ENCODE results near the gene PML.

Gene PML, protein sequence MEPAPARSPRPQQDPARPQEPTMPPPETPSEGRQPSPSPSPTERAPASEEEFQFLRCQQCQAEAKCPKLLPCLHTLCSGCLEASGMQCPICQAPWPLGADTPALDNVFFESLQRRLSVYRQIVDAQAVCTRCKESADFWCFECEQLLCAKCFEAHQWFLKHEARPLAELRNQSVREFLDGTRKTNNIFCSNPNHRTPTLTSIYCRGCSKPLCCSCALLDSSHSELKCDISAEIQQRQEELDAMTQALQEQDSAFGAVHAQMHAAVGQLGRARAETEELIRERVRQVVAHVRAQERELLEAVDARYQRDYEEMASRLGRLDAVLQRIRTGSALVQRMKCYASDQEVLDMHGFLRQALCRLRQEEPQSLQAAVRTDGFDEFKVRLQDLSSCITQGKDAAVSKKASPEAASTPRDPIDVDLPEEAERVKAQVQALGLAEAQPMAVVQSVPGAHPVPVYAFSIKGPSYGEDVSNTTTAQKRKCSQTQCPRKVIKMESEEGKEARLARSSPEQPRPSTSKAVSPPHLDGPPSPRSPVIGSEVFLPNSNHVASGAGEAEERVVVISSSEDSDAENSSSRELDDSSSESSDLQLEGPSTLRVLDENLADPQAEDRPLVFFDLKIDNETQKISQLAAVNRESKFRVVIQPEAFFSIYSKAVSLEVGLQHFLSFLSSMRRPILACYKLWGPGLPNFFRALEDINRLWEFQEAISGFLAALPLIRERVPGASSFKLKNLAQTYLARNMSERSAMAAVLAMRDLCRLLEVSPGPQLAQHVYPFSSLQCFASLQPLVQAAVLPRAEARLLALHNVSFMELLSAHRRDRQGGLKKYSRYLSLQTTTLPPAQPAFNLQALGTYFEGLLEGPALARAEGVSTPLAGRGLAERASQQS

DNA sequence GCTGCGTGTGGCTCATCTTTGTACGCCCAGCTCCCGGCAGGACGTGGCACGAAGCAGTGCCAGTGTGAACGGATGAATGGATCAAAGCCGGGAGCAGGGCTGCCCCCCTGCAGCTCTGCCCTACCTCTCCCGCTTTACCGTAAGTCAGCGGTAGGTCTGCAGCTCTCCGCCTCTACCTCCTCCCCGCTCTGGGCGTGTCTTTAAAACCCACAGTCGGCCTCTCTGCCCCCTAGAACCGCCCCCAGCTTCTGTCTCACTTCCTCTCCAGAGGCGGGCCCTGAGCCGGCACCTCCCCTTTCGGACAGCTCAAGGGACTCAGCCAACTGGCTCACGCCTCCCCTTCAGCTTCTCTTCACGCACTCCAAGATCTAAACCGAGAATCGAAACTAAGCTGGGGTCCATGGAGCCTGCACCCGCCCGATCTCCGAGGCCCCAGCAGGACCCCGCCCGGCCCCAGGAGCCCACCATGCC is at the start of gene PML:
Gene PML (plus strand): TSS at position 304 of the 471 bp plus-strand sequence. CDS start 97 bp downstream, at position 401.
- peak; percentile 93 to 96 for DNase-seq

DNA sequence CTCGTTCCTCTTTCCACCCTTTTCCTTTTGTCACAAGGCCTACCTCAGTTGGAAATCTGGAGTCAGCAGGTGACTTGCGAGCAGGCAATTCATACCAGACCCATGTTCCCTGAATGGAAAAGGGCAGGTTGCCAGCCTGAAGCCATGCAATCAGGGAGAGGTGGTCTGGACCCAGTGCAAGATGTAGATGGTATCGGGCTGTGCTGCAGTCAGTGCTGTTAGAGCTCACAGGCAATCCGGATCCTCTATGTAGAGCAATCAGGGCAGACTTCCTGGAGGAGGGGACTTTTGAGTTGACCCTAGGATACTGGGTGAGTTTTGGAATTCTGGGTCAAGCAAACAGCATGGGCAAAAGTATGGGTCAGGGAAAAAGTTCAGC is 49.4 kb upstream of the PML start:
- no peak for DNase-seq

DNA sequence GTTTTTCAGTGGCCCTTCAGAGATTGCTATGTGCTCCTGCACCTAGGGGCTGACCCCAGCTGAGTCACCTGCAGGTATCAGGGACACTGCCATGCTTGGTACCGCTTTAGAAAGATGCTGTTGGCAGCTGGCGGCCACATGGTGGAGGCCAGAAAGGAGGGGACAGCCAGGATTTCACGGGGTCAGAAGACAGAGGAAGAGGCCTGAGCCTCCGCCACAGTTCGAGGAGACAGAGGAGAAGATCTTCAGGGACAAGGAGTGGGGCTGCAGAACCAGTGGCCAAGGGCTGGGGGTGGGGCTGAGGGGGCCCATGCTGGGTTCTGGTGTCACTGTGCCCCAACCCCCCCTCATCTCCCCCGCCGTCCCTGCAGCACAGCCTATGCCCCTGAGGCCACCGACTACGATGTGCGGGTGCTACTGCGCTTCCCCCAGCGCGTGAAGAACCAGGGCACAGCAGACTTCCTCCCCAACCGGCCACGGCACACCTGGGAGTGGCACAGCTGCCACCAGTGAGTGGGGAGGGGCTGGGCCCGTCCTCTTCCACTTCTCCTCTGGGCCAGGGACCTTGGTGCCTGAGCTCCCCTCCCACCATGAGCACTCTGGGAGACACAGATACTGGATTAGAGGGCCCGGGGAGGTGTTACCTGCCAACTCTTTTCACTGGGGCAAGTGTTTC is 48.3 kb upstream of the PML start:
- DNase-seq: no peak

DNA sequence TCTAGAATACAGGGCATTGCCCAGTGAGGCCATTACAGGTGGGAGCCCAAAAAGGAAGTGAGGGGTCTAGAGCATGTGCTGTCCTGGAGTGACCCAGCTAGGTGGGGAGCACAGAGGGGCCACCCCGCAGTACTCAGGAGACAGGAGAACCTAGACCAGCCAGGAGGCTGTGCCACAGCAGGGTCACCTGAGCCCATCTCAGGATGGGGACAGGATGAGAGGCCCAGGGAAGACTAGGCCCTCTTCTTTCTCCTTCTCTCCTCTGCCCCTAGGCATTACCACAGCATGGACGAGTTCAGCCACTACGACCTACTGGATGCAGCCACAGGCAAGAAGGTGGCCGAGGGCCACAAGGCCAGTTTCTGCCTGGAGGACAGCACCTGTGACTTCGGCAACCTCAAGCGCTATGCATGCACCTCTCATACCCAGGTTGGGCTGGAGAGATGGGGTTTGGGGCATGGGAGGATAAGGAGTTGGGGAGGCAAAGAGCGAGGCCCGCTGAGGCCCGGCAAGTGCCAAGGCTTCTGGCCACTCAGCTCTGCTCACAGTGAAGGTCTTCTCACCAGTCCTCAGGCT is 47.6 kb upstream of the PML start:
- DNase-seq: no peak

DNA sequence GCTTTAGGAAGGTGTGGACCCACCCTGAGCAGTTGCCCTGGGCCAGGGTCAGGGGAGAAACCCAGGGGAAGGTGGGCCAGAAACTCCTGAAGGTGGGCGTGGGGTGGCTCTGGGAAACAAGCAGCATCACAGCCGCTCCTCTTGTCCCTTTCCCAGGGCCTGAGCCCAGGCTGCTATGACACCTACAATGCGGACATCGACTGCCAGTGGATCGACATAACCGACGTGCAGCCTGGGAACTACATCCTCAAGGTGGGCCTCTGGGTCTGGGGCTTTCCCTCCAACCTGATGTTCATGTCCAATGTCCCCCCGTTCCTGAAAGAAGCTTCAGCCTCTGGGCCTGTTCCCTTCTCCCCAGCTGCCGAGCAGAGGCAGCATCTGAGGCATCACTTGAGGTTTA is 46.9 kb upstream of the PML start:
- DNase-seq: no peak

DNA sequence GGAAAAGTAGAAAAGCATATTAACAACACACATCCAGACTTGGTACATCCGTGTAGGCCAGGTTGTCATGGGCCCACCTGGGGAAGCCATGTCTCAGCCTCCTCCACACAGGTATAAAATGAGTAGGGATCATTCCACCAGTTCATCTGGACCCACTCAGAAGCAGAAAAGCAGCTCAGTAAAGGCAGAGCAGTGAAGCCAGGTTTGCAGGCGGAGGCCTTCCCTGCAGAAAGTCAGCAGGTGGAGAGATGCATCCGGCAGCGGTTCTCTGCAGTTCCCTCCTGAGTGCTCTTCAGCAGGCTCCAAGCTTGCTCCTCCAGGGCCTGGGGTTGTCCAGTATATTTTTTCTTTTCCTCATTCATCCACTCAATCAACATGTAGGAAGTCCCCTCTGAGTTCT is 46.1 kb upstream of the PML start:
- DNase-seq: no peak

DNA sequence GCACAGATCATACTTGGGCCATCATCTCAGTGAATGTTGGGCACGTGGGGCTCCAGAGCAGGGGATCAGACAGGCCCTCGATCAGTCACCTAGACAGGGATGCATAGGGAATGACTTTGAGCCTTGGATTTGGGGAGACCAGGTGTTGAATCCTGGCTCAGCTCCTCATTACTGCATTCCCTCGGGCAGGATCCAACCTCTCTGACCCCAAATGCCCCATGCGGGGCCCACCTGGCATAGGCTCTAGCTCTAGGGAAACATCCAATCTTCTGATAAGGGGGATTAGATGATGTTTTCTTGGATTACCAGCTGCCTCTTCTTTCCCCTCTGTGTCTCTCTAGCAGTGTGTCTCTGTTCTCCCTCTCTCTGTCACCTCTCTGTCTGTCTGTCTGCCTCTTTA is 45.5 kb upstream of the PML start:
- no peak for DNase-seq

DNA sequence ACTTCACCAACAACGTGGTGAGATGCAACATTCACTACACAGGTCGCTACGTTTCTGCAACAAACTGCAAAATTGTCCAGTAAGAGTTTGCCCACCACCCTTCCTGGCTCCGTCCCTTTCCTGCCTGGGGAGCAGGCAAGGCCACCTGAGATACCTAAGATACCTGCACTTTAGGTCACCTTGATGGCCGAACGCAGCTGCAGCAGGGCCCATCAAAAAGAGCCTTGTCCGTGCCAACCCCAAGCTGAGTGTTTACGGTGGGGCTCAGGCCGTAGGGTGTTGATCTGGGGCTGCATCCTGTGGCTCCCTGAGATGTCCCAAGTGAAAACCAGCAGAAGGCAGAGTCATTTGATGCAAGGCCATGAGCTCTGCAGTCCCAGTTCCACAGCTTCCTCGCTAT is 45.0 kb upstream of the PML start:
- DNase-seq: no peak

DNA sequence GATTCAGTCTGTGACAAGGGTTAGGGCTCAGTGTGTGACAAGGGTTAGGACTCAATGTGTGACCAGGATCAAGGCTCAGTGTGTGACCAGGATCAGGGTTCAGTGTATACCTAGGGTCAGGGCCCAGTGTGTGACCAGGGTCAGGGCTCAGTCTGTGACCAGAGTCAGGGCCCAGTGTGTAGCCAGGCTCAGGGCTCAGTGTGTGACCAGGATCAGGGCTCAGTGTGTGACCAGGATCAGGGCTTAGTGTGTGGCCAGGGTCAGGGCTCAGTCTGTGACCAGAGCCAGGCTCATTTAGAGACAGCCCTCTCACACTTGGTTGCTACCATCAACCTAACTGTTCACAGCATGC is 44.1 kb upstream of the PML start:
- DNase-seq: no peak

DNA sequence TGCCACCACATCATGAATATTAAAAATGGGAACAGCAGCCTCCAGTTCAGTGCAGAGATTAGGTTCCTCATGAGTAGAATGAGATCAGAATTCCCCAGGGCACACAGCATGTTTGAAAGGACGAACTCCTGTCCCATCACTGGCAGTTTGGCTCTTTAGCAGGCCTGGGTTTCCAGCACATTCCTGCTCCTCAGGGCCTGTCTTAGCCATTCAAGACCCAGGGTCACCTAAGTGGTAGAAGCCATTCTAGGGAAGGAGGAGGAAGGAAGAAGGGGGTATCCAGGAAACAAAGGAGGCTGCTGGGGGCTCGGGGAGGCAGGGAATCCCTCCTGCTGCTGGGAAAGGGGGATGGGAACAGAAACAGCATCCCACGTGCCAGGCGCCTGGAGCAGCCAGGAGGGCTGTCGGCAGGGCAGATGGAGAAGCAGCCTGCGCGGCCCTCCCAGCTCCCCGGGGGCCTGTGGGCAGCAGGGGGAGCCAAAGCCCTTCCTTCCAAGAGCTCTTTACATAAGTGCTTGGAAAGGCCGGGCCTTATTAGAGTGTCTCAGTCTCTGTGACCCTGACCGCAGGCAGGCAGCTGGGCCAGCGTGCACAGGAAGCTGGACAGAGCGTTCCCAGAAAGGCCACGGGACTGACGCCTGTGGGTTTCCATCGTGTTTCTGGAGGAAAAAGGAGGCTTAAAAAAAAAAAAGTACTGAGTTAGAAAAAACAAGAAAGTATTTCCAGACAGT is 43.5 kb upstream of the PML start:
- DNase-seq: peak; percentile 77 to 82

DNA sequence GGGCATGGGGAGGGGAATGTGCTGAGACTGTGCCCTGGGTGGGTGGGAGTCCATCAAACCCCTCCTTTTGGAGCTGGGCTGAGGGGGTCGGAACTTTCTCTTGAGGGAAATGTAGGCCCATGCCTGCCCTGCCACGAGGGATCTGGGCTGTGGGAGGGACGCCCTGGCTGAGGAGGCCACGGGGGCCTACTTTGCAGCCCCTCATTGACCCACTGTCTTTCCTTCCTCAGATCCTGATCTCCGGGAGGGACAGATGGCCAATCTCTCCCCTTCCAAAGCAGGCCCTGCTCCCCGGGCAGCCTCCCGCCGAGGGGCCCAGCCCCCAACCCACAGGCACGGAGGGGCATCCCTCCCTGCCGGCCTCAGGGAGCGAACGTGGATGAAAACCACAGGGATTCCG is 42.9 kb upstream of the PML start:
- no peak for DNase-seq

DNA sequence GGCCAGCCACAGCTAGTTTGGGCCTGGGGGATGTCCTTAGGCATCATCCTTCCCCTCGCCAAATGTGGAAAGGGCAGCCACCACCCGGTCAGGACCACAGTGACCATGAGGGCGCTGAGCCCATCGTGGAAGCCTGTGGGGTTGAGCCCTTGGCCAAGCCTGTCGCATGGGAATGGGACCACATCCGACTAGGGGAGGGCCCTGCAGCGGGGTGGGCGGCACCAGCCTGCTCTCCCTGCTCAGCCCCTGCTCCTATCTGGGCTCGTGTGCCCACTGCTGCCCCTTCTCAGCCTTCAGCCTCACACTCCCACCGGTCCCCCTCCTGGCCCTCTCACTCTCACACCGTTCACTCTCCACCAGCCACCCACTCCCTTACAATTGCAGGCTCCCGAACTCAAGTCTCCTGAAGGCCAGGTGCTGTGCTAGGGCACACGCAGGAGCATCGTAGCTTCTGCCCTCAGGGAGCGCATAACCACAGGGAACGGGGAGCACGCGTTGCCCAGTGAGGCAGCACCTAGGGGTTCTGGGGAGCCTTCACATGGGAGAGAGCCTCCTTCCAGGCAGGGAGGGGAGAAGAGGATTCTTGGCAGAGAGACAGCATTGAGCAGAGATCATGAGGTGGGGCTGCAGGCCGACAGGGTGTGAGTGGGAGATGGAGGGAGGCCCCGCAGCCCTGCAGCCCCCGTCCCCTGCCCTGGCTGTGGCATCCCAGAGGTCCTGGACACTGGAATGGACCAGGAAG is 42.2 kb upstream of the PML start:
- no peak for DNase-seq

DNA sequence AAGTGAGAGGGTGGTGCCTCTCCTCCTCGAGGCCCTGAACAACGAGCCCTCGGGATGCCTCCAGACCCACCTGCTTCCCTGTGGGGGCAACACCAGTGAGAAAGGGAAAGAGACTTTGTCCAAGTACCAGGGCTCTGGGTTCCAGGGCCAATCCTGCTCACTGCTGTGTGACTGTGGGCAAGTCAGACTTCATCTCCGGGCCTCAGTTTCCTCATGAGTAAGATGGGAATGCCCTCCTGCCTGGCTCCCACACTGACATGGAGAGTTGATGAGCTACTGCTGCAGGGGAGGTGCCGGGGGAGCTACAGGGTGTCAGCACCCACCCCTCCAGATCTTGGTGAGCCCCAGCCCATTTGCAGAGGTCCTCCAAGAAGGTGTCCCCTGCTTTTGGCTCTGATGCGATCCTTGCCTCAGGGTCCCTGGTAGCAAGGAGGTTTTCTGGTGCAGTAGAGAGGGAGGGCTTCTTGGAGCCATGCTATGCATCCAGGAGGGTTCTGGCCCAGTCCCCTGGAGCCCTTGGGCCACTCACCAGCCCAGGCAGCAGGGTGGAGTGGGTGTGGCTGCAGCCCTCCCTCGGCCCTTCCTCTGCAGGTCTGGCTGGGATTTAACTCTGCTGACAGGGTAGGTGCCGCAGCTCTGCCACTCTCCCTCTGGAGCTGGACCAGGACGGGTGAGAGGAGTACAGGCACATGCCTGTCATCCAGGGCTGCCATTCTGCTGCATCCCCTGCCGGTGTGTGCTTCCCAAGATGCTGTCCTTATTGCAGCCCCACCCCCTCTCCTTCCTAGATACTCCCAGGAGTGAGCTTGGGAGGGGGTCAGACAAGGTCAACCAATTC is 41.4 kb upstream of the PML start:
- no peak for DNase-seq

DNA sequence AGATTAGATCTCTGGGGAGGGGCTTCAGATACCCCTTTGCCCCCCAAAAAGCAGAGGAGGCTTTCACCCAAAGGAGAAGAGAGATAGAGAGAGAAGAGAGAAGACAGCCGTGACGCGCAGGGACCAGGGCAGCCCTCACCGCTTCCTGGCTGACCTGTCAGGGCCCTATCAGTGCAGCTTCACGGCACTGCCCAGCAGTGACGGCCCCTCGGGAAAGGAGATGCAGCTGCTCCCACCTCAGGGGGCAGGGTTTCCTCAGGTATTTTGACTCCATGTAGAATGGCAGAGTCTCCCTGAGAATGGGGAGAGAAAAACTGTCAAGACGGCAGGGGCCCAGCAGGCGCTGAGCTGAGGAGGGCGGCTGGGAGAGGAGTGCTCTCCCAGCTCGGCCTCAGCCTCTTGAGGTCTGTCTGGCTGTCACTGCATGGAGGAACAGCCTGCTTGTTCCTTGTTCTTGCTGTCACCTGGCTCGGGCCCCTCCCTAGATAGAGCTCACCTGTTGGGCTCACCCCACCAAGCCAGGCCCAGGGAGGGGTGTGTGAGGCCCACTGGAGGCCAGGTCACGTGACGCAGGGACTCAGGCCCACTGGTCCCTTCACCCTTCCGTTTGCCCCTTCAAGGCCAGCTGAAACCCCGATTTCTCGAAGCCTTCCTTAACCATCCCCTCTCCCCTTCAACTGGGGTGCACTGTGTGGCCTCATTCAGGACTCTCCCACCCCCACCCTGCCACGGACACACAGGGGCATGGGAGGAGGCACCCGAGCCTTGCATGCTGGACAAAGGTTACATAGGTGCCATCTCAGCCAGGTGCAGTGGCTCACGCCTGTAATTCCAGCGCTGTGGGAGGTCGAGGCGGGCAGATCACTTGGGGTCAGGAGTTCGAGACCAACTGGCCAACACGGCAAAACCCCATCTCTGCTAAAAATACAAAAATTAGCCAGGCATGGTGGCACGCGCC is 40.0 kb upstream of the PML start:
- no peak for DNase-seq

DNA sequence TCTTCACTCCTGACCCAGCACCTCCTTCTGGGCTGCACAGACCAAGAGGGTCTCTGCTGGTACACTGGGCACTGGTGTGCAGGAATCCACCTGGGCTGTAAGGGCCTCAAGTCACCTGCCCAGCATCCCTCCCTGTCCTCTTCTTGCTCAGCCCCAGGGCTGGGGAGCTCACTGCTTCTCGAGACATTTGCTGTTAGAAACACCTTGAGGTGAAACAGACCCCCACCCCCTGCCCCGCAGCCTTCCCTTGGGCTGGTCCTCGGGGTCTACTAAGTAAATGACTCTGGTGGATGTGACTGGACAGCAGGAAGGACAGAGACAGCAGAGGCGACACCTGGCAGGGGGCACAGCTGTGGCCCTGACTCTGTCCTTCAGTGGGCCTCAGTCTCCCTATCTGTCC is 39.2 kb upstream of the PML start:
- no peak for DNase-seq

DNA sequence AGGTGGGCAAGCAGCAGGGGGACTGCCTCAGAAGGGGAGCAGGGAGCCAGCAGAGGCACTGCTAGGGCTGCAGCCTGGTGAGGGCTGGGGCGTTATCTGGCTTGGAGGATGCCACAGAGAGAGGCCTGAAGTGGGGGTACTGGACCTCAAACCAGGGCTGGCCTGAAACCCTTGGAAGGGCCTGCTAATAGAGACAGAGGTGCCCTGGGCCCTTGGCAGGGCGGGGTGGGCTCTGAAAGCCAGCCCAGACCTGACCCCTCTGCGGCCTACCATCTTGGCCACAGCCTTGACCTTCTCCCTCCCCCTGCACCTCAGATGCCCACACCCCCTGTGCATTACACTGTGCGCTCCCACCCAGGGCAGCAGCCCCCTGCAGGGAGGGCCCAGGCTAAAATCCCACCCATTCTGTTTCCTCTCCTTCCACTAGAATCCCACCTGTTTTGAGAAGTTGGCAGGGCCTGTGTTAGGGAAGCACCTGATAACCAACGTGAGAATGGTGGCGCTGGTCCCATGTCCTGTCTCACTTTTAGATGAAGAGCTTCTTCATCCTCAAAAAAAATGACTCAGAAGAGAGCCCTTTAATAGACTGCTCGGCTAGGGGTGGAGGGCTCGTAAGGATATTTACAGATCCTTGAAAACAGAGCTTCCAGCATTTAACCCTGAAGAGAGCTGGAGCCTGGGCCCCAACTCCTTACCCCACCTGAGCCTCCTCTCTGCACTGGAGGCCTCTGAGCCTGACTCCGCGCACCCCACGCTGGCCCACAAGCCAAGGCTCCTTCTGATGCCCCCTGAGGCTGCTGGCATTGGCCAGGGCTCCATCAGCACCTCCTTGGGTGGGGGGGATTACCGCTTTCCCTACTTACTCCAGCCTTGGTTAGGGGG is 38.4 kb upstream of the PML start:
- no peak for DNase-seq

DNA sequence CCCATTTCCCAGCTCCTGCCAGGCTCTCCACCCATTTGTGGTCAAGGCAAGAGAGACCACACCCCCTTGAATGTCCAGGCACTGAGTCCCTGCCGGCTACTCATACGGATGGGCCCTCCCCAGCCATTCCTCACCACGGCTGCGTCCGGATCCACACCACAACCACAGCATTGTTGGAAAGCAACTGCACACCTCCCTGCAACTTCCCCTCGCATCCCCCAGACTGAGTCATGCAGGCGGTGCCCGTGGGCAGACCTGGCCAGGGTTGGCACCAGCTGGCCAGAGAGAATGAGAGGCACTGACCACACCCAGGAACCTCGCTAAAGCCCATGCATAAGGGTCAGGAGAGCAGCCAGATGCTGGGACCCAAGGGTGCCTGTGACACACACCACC is 37.8 kb upstream of the PML start:
- DNase-seq: no peak

DNA sequence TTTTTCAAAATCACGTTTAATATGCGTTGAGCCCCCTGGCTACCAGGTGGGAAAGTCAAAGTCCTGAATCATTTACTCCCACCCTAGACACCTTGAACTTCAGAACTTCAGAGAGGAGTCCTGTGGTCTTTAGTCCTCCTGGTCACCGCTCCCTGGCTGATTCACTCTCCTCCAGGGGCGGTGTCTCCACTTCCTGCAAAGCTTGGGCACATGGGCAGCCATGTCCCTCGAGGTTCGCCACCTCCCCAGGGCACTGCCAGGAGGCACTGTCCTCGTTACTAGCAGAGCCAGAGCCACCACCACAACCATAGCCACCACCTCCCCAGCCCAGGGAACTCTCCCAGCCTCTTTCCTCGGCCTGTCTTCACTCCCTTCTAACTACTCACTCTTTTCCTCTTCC is 37.2 kb upstream of the PML start:
- DNase-seq: no peak

DNA sequence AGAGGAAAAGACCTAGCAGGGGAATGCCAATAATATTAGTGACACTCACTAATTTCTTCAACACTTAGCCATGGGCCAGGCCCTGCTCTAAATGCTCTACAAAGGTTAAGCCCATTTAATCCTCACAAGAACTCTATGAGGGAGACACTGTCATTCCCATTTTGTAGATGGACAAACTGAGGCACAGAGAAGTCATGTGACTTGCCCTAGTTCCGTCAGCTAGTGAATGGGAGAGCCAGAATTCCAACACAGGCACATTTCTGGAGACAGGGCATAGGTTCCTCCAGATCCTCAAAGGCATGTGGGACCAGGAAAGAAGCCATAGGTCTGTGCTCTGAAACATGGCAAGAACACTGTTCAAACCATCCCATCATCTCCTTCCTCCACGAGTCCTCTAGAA is 36.7 kb upstream of the PML start:
- no peak for DNase-seq

All from hippocampal formation (tissue), 2 donors.